Keratinocyte (primary cell): ENCODE data around the gene NCBP2. TPM values are rescaled to one million over a fixed set of nuclear protein-coding genes. Genes with fewer than 3 reads are reported as not detected.
A peak's percentile ranks its signal among the peaks of the same experiment; 100 is the strongest.

Source experiments
- DNase-seq: peaks from one replicate; pipeline ENCODE4 v3.0.0-alpha.2; 2011; ENCODE audit warnings: low read depth, missing footprints, low spot score
- FAIRE-seq: peaks from 2 replicates; lab custom pipeline; 2011; peaks lifted over from hg19 to GRCh38; lab: Jason Lieb, UNC
- H2AFZ ChIP-seq: 2 replicates; pipeline ENCODE4 v1.6.0; 2012; ENCODE audit warnings: low read length, control low read depth, inconsistent platforms; ENCODE audit not compliant: control insufficient read depth
- H3K27ac ChIP-seq: 2 replicates; pipeline ENCODE4 v1.5.1; 2011; ENCODE audit warnings: low read length; ENCODE audit not compliant: control insufficient read depth, insufficient read depth
- H3K27me3 ChIP-seq: 3 replicates; pipeline ENCODE4 v1.6.0; 2011; ENCODE audit warnings: low read length; ENCODE audit not compliant: control insufficient read depth, insufficient read depth; ENCODE audit errors: extremely low read depth
- H3K36me3 ChIP-seq, 2 experiments: 2 replicates in 1 of 2; 3 replicates in 1 of 2; pipeline ENCODE4 v1.5.1; 2011; ENCODE audit warnings: low read length in 2 of 2, mild to moderate bottlenecking in 1 of 2; ENCODE audit not compliant: control insufficient read depth in 2 of 2, insufficient read depth in 2 of 2; ENCODE audit errors: extremely low read depth in 1 of 2
- H3K4me1 ChIP-seq: 3 replicates; pipeline ENCODE4 v1.5.1; 2011; ENCODE audit warnings: low read length; ENCODE audit not compliant: control insufficient read depth, insufficient read depth; ENCODE audit errors: extremely low read depth
- H3K4me2 ChIP-seq: 3 replicates; pipeline ENCODE4 v1.6.0; 2011; ENCODE audit warnings: low read depth, low read length; ENCODE audit not compliant: control insufficient read depth, insufficient read depth; ENCODE audit errors: extremely low read depth
- H3K4me3 ChIP-seq, 3 experiments: fragments of 200-600 bp in 1 of 3; sonication (generic) in 1 of 3; 2 replicates in 2 of 3; 3 replicates in 1 of 3; pipeline ENCODE4 v1.5.1; 2011 to 2016; ENCODE audit warnings: low read length in 3 of 3, mild to moderate bottlenecking in 3 of 3, control low read depth in 2 of 3, inconsistent platforms in 1 of 3, low read depth in 1 of 3, mixed read lengths in 1 of 3, mixed run types in 1 of 3, moderate library complexity in 1 of 3; ENCODE audit not compliant: control insufficient read depth in 2 of 3, insufficient read depth in 2 of 3; ENCODE audit errors: extremely low read depth in 1 of 3
- H3K79me2 ChIP-seq: 2 replicates; pipeline ENCODE4 v1.6.0; 2012; ENCODE audit warnings: low read length; ENCODE audit not compliant: control insufficient read depth, insufficient read depth
- H3K9ac ChIP-seq: 3 replicates; pipeline ENCODE4 v1.6.0; 2011; ENCODE audit warnings: low read length; ENCODE audit not compliant: control insufficient read depth, insufficient read depth; ENCODE audit errors: extremely low read depth
- H3K9me1 ChIP-seq: 3 replicates; pipeline ENCODE4 v1.6.0; 2011; ENCODE audit warnings: low read length; ENCODE audit not compliant: control insufficient read depth, insufficient read depth; ENCODE audit errors: extremely low read depth
- H3K9me3 ChIP-seq: 2 replicates; pipeline ENCODE4 v1.5.1; 2012; ENCODE audit warnings: low read depth, low read length; ENCODE audit not compliant: control insufficient read depth
- H4K20me1 ChIP-seq: 3 replicates; pipeline ENCODE4 v1.6.0; 2011; ENCODE audit warnings: low read length; ENCODE audit not compliant: control insufficient read depth, insufficient read depth; ENCODE audit errors: extremely low read depth
- EZH2 ChIP-seq: IDR thresholded peaks from one replicate; pipeline ENCODE4 v1.6.1; 2012; ENCODE audit warnings: inconsistent platforms, mild to moderate bottlenecking, low read length, moderate library complexity
- dilution Hi-C: fragments of 300-500 bp; cut with MboI; formaldehyde crosslinking; loops from one replicate; pipeline ENCODE4 v1.7.0; 2020; ENCODE audit warnings: low sequenced_read_pairs; ENCODE audit not compliant: extremely low pct_ligation_motif_present
- polyA plus RNA-seq, 5 experiments: library from polyadenylated mRNA; depleted of rRNA in 3 of 5; stranded (reverse) in 3 of 5; stranded (forward) in 1 of 5; unstranded in 1 of 5; fragments of >200 nt; gene quantifications; 1 replicate in 1 of 5; 2 replicates in 3 of 5; 3 replicates in 1 of 5; pipeline versions ENCODE4 v1.2.1 to v1.2.3, GENCODE V29; 2011 to 2012; ENCODE audit warnings: missing spikeins in 2 of 5, low read depth in 1 of 5, low replicate concordance in 1 of 5
- TF ChIP-seq, protein P1 (sequence below), 3 experiments: IDR thresholded peaks in 1 of 3; conservative IDR thresholded peaks in 1 of 3; optimal IDR thresholded peaks in 1 of 3; 2 replicates in 2 of 3; 3 replicates in 1 of 3; pipeline versions ENCODE3 to v1.5.1; 2011; ENCODE audit warnings: low read length in 3 of 3, mild to moderate bottlenecking in 3 of 3, moderate library complexity in 2 of 3, control low read depth in 1 of 3, inconsistent platforms in 1 of 3; ENCODE audit not compliant: insufficient read depth in 2 of 3; ENCODE audit errors: extremely low read depth in 1 of 3

The NCBP2 gene
- polyA plus RNA-seq, 1 donor (not counting 4 experiments of a cell fraction or from before 2014, with no cell fraction given), result 71.4 TPM

DNA sequence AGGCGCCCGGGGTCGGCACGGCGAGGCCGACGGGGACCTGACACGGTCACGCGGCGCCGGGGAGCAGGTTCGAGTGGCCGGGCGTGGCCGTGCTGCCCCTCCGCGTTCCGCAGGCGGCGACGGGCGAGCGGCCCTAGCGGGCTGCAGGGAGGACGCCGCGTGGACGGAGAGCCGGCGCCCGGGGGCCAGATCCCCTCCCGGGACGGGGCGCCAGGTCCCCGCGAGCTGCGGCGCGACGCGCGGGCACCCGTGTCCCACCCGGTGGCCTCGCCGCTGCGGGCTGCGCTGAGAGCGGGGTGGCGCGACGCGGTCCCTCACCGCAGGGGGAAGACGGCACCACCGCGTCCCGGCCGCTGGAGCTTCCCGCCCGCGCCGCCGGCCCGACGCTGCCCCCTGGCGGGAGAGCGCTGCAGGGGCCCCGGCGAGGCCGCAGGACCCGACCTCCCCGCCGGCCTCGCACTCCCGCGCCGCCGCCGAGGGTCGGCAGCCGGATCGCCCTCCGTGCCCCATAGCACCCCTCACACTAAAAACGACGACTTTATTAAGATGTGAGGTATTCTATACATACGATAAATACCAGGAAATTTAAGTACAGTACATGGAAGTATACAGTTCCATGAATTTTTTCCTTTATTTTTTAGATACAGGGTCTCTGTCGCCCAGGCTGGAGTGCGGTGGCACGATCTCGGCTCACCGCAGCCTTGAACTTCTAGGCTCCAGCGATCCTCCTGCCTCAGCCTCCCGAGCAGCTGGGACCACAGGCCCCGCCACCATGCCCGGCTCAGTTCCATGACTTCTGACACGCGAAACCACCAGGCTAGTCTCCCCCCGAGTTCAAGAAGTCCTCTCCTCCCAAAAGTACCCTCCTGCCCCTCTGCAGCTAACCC lies 27.6 kb upstream of the NCBP2 start:
- Histone ChIP-seq H3K9me3 (no peaks in the 10 kb centered on the region), H4K20me1 (no peaks in the 10 kb centered on the region), H3K4me2 (peak overlapping the region; percentile 87), H3K4me3 (peak overlapping the region; percentile 48 to 68 (median 65)), H3K79me2 (no peaks in the 10 kb centered on the region), H2AFZ (peak overlapping the region; percentile 46), H3K36me3 (peaks cover 0 to 1% of the 10 kb centered on the region in 2 experiments), H3K9ac (peak overlapping the region; percentile 62), H3K27me3 (no peaks in the 10 kb centered on the region), H3K9me1 (no peaks in the 10 kb centered on the region), H3K4me1 (no peaks in the 10 kb centered on the region), H3K27ac (no peak overlapping the region)
- dilution Hi-C loops, result no loop called here
- DNase-seq (no peak), FAIRE-seq (no peak)
- no peak for TF ChIP-seq EZH2
- TF ChIP-seq, protein P1, sequence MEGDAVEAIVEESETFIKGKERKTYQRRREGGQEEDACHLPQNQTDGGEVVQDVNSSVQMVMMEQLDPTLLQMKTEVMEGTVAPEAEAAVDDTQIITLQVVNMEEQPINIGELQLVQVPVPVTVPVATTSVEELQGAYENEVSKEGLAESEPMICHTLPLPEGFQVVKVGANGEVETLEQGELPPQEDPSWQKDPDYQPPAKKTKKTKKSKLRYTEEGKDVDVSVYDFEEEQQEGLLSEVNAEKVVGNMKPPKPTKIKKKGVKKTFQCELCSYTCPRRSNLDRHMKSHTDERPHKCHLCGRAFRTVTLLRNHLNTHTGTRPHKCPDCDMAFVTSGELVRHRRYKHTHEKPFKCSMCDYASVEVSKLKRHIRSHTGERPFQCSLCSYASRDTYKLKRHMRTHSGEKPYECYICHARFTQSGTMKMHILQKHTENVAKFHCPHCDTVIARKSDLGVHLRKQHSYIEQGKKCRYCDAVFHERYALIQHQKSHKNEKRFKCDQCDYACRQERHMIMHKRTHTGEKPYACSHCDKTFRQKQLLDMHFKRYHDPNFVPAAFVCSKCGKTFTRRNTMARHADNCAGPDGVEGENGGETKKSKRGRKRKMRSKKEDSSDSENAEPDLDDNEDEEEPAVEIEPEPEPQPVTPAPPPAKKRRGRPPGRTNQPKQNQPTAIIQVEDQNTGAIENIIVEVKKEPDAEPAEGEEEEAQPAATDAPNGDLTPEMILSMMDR (optimal IDR thresholded peaks at IDR 0.05 in 1 of 3, IDR thresholded peaks at IDR 0.05 in 1 of 3, conservative IDR thresholded peaks at IDR 0.05 in 1 of 3; ENCODE audit: extremely low read depth in 1 of 3, insufficient read depth in 2 of 3, low read length in 3 of 3), result peak; percentile 33 to 80 (median 62)

DNA sequence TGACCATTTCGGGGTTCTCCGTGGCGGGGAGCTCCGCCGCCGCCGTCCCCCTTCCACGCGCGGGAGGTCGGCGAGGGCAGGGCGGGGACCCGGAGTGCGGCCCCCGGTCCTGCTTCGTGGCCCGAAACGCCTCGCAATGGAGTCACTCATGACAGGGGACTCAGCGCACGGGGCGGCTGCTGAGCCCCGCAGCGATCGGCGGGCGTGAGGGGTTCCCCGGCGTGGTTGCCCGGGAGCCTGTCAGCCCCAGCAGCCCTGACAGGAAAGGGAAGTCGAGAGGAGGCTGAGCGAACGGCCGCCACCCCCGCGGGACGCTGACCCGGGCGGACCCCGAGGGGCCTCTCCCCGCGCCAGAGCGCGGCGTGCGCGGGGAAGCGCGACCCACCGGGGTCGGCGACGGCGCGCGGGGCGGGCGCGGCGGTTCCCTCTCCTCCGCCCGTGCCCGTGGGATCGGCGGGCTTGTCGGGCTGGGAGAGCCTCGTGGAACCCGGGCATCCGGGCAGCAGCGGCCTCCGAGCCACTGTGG lies 26.9 kb upstream of the NCBP2 start:
- no peaks in the 10 kb centered on the region for H3K9me3 ChIP-seq
- no peaks in the 10 kb centered on the region for H3K79me2 ChIP-seq
- peak overlapping the region; percentile 66 for H2AFZ ChIP-seq
- no peaks in the 10 kb centered on the region for H3K4me1 ChIP-seq
- peak overlapping the region; percentile 87 for H3K4me2 ChIP-seq
- DNase-seq (no peak), FAIRE-seq (no peak)
- H3K9me1 ChIP-seq, result no peaks in the 10 kb centered on the region
- no peaks in the 10 kb centered on the region for H4K20me1 ChIP-seq
- peak overlapping the region; percentile 62 for H3K9ac ChIP-seq
- peaks cover 0 to 1% of the 10 kb centered on the region in 2 experiments for H3K36me3 ChIP-seq
- H3K4me3 ChIP-seq, result peak overlapping the region; percentile 48 to 68 (median 65)
- no peaks in the 10 kb centered on the region for H3K27me3 ChIP-seq
- no peak for TF ChIP-seq EZH2
- TF ChIP-seq, protein P1 (optimal IDR thresholded peaks at IDR 0.05 in 1 of 3, IDR thresholded peaks at IDR 0.05 in 1 of 3, conservative IDR thresholded peaks at IDR 0.05 in 1 of 3; ENCODE audit: extremely low read depth in 1 of 3, insufficient read depth in 2 of 3, low read length in 3 of 3), result no peak
- no peak overlapping the region for H3K27ac ChIP-seq
- dilution Hi-C loops, result no loop called here
